ENCODE results near the gene NEURL2.

GRCh38 chr20:45883100-45883469 lies 7.9 kb downstream of the NEURL2 start:
- TF ChIP-seq CTCF (IDR thresholded peaks at IDR 0.05), result no peak
- TF ChIP-seq POLR2A (IDR thresholded peaks at IDR 0.05), result no peak

Data from uterus (tissue), 2 donors.